CD4-positive, CD25-positive, alpha-beta regulatory T cell (primary cell): ENCODE data around the gene KIAA0753. TPM values are rescaled to one million over a fixed set of nuclear protein-coding genes. Genes with fewer than 3 reads are reported as not detected.
"Not testable (repeated sequence)": the region's sequence is repeated elsewhere in the genome, so short reads cannot be mapped to it uniquely, and the experiment has no call there.

ENCODE experiments used
- ATAC-seq, 2 donors: fragments of 150-1000 bp; cut with Tn5 transposase; one replicate each; pipeline ENCODE4 v1.10.0; 2021; ENCODE audit warnings: low read depth in 2 of 2, moderate number of reproducible peaks in 2 of 2, moderate library complexity in 1 of 2
- DNase-seq, 3 donors: peaks; one replicate each; pipeline versions ENCODE4 v3.0.0 to v3.0.0-alpha.2; 2012 to 2022; ENCODE audit warnings: mixed read lengths in 1 of 3
- H3K27ac ChIP-seq: one replicate; pipeline ENCODE4 v1.7.0; 2013; ENCODE audit warnings: mild to moderate bottlenecking, low read length; ENCODE audit not compliant: insufficient read depth, poor library complexity, severe bottlenecking
- H3K27me3 ChIP-seq: one replicate; pipeline ENCODE4 v1.7.0; 2013; ENCODE audit warnings: low read length; ENCODE audit not compliant: control insufficient read depth, insufficient read depth
- H3K36me3 ChIP-seq: one replicate; pipeline ENCODE4 v1.7.0; 2013; ENCODE audit warnings: mild to moderate bottlenecking, low read length, moderate library complexity; ENCODE audit not compliant: control insufficient read depth, insufficient read depth
- H3K4me1 ChIP-seq: 2 replicates; pipeline ENCODE4 v1.7.0; 2013; ENCODE audit warnings: mild to moderate bottlenecking, low read length; ENCODE audit not compliant: insufficient read depth, control insufficient read depth, poor library complexity, severe bottlenecking
- H3K4me3 ChIP-seq: one replicate; pipeline ENCODE4 v1.7.0; 2013; ENCODE audit warnings: low read depth, mild to moderate bottlenecking, low read length, moderate library complexity
- H3K9me3 ChIP-seq, 2 experiments: 1 replicate in 1 of 2; 2 replicates in 1 of 2; pipeline ENCODE4 v1.7.0; 2013; ENCODE audit warnings: low read length in 2 of 2, mild to moderate bottlenecking in 1 of 2, moderate library complexity in 1 of 2; ENCODE audit not compliant: control insufficient read depth in 2 of 2
- H3K27ac Mint-ChIP-seq, 3 donors: one replicate each; pipeline ENCODE4 v1.8.0; 2020 to 2022; ENCODE audit warnings: mild to moderate bottlenecking in 3 of 3, mixed read lengths in 3 of 3, moderate library complexity in 2 of 3
- H3K27me3 Mint-ChIP-seq: one replicate; pipeline ENCODE4 v1.8.0; 2022; ENCODE audit warnings: mild to moderate bottlenecking, mixed read lengths
- H3K36me3 Mint-ChIP-seq: one replicate; pipeline ENCODE4 v1.8.0; 2020; ENCODE audit warnings: mixed read lengths
- H3K4me1 Mint-ChIP-seq, 4 donors: one replicate each; pipeline ENCODE4 v1.8.0; 2020 to 2022; ENCODE audit warnings: mixed read lengths in 4 of 4, mild to moderate bottlenecking in 1 of 4
- H3K4me3 Mint-ChIP-seq, 4 donors: one replicate each; pipeline ENCODE4 v1.8.0; 2020 to 2022; ENCODE audit warnings: mild to moderate bottlenecking in 4 of 4, mixed read lengths in 4 of 4, moderate library complexity in 3 of 4
- H3K9me3 Mint-ChIP-seq, 7 donors: one replicate each; pipeline ENCODE4 v1.8.0; 2020 to 2022; ENCODE audit warnings: mixed read lengths in 7 of 7, mild to moderate bottlenecking in 3 of 7, moderate library complexity in 2 of 7
- polyA plus RNA-seq, 4 donors: library from polyadenylated mRNA; unstranded; fragments of 300-500 nt; fragmentation: Illumina TruSeq; gene quantifications; one replicate each; pipeline ENCODE4 v1.2.3, GENCODE V29; 2021
- total RNA-seq: library from RNA; stranded (reverse); gene quantifications from one replicate; pipeline ENCODE4 v1.2.3, GENCODE V29; 2022

KIAA0753 gene
- total and polyA plus RNA-seq, 5 donors from 2014 or later: 1.2 to 11.4 (median 1.4) TPM

GRCh38 chr17:6657633-6658287, 17.2 kb upstream of the KIAA0753 start:
- H3K4me1 Mint-ChIP-seq: peaks cover 14 to 59% (median 38%) of the 10 kb centered on the region in 4 donors
- peak overlapping the region; percentile 23 for H3K27ac ChIP-seq

GRCh38 chr17:6656797-6657632, 16.5 kb upstream of the KIAA0753 start:
- peak; percentile 92 for ATAC-seq
- peak; percentile 49 to 87 (median 77) for DNase-seq
- H3K9me3 ChIP-seq, H3K36me3 ChIP-seq, H3K9me3 Mint-ChIP-seq, H3K27me3 ChIP-seq: not testable (repeated sequence)
- H3K4me3 ChIP-seq: peak overlapping the region; percentile 67
- peak overlapping the region; percentile 23 for H3K27ac ChIP-seq
- Mint-ChIP-seq H3K27me3 (peaks cover 33% of the 10 kb centered on the region), H3K4me1 (peaks cover 19 to 66% (median 41%) of the 10 kb centered on the region in 4 donors), H3K27ac (peak overlapping the region; percentile 86 to 94 (median 89)), H3K4me3 (peak overlapping the region; percentile 89 to 98 (median 93)), H3K36me3 (peaks cover 11% of the 10 kb centered on the region)
- peaks cover 23% of the 10 kb centered on the region for H3K4me1 ChIP-seq

More at GRCh38 chr17:6657633-6658287, 17.2 kb upstream of the KIAA0753 start:
- peak overlapping the region; percentile 67 for H3K4me3 ChIP-seq
- Mint-ChIP-seq H3K27me3 (peaks cover 30% of the 10 kb centered on the region), H3K36me3 (peaks cover 14% of the 10 kb centered on the region), H3K27ac (peak overlapping the region; percentile 86 to 94 (median 89)), H3K9me3 (peaks cover 0 to 2% (median 0%) of the 10 kb centered on the region in 7 donors), H3K4me3 (peak overlapping the region; percentile 89 to 98 (median 93))
- H3K9me3 ChIP-seq: no peaks in the 10 kb centered on the region
- no peak for ATAC-seq
- DNase-seq: no peak
- H3K27me3 ChIP-seq: no peaks in the 10 kb centered on the region
- H3K4me1 ChIP-seq: peaks cover 18% of the 10 kb centered on the region
- H3K36me3 ChIP-seq: peaks cover 4% of the 10 kb centered on the region

- not testable (repeated sequence) for H3K9me3 Mint-ChIP-seq, DNase-seq, H3K36me3 ChIP-seq, H3K27me3 ChIP-seq, H3K4me3 ChIP-seq, ATAC-seq, H3K27ac ChIP-seq, H3K9me3 ChIP-seq
- H3K4me1 Mint-ChIP-seq: peaks cover 26 to 66% (median 42%) of the 10 kb centered on the region in 4 donors
- H3K4me1 ChIP-seq: peaks cover 33% of the 10 kb centered on the region
- peak overlapping the region; percentile 42 to 82 (median 45) for H3K27ac Mint-ChIP-seq
- H3K27me3 Mint-ChIP-seq: peaks cover 38% of the 10 kb centered on the region
- H3K4me3 Mint-ChIP-seq: peak overlapping the region; percentile 81 to 92 (median 85)
- H3K36me3 Mint-ChIP-seq: peaks cover 11% of the 10 kb centered on the region
Measured at GRCh38 chr17:6655732-6656361, 15.3 kb upstream of the KIAA0753 start.

GRCh38 chr17:6654841-6655731, 14.6 kb upstream of the KIAA0753 start:
- Histone ChIP-seq H3K27ac (no peak overlapping the region), H3K9me3 (no peaks in the 10 kb centered on the region), H3K27me3 (no peaks in the 10 kb centered on the region), H3K4me3 (no peak overlapping the region), H3K36me3 (no peaks in the 10 kb centered on the region), H3K4me1 (peaks cover 39% of the 10 kb centered on the region)
- peak overlapping the region in 2 of 3 donors; percentile 42 to 45 for H3K27ac Mint-ChIP-seq
- ATAC-seq (no peak), DNase-seq (no peak)
- peaks cover 25 to 66% (median 45%) of the 10 kb centered on the region in 4 donors for H3K4me1 Mint-ChIP-seq
- H3K4me3 Mint-ChIP-seq: peak overlapping the region; percentile 82 to 92 (median 90)
- H3K36me3 Mint-ChIP-seq: peaks cover 6% of the 10 kb centered on the region
- peaks cover 0 to 2% (median 0%) of the 10 kb centered on the region in 7 donors for H3K9me3 Mint-ChIP-seq
- H3K27me3 Mint-ChIP-seq: peaks cover 38% of the 10 kb centered on the region

- DNase-seq: peak in 2 of 3 donors; percentile 40 to 44
- Histone ChIP-seq H3K36me3 (peaks cover 24% of the 10 kb centered on the region), H3K4me3 (peak overlapping the region; percentile 95), H3K27ac (peak overlapping the region; percentile 99), H3K9me3 (no peaks in the 10 kb centered on the region), H3K4me1 (peaks cover 39% of the 10 kb centered on the region), H3K27me3 (no peaks in the 10 kb centered on the region)
- H3K4me1 Mint-ChIP-seq: peaks cover 43 to 74% (median 55%) of the 10 kb centered on the region in 4 donors
- H3K36me3 Mint-ChIP-seq: peaks cover 23% of the 10 kb centered on the region
- ATAC-seq: no peak
- H3K4me3 Mint-ChIP-seq: peak overlapping the region; percentile 69 to 98 (median 94)
- peak overlapping the region in 1 of 3 donors; percentile 55 for H3K27ac Mint-ChIP-seq
- peaks cover 0 to 2% (median 0%) of the 10 kb centered on the region in 7 donors for H3K9me3 Mint-ChIP-seq
- peaks cover 28% of the 10 kb centered on the region for H3K27me3 Mint-ChIP-seq
Measured at GRCh38 chr17:6651919-6652452, 11.5 kb upstream of the KIAA0753 start.

GRCh38 chr17:6651354-6651918, 10.9 kb upstream of the KIAA0753 start, which contains the start of the genes C17orf100 and MED31:
Gene C17orf100, plus strand, starts transcription at chr17:6651762. Its CDS starts 152 bp downstream, at chr17:6651914.
Gene MED31, minus strand, starts transcription at chr17:6651605. Its CDS starts 77 bp downstream, at chr17:6651528.
- DNase-seq: peak; percentile 91 to 94 (median 92)
- Mint-ChIP-seq H3K27ac (peak within 1 kb of the TSS; percentile 99), H3K27me3 (peaks cover 28% of the 10 kb centered on the region), H3K9me3 (peaks cover 0 to 2% (median 0%) of the 10 kb centered on the region in 7 donors), H3K4me3 (peak within 1 kb of the TSS; percentile 94 to 99 (median 97)), H3K36me3 (peaks cover 26% of the 10 kb centered on the region), H3K4me1 (peaks cover 45 to 80% (median 55%) of the 10 kb centered on the region in 4 donors)
- H3K9me3 ChIP-seq: no peaks in the 10 kb centered on the region
- peak within 1 kb of the TSS; percentile 95 for H3K4me3 ChIP-seq
- H3K27ac ChIP-seq: peak within 1 kb of the TSS; percentile 99
- H3K4me1 ChIP-seq: peaks cover 39% of the 10 kb centered on the region
- peaks cover 24% of the 10 kb centered on the region for H3K36me3 ChIP-seq
- peak; percentile 97 for ATAC-seq
- H3K27me3 ChIP-seq: no peaks in the 10 kb centered on the region
